HG03108 (cell line): ENCODE measurements around the gene TSPAN14.

Experiments
- ATAC-seq: cut with Tn5 transposase; IDR thresholded peaks from one replicate; pipeline ENCODE4 v1.9.1; 2021; ENCODE audit warnings: moderate library complexity; ENCODE audit not compliant: unreplicated experiment

Gene TSPAN14

GRCh38 chr10:80502621-80503583 is 48.8 kb downstream of the TSPAN14 start:
- ATAC-seq = no peak

- ATAC-seq = no peak
These were observed 49.6 kb downstream of the TSPAN14 start for GRCh38 chr10:80503584-80504157.

GRCh38 chr10:80504158-80504811 is 50.2 kb downstream of the TSPAN14 start:
- no peak for ATAC-seq

- no peak for ATAC-seq
These were observed 50.9 kb downstream of the TSPAN14 start for GRCh38 chr10:80504897-80505465.

GRCh38 chr10:80506189-80506575 is 52.1 kb downstream of the TSPAN14 start:
- ATAC-seq = no peak

GRCh38 chr10:80506836-80507487 is 52.9 kb downstream of the TSPAN14 start:
- no peak for ATAC-seq

GRCh38 chr10:80509108-80509402 is 54.9 kb downstream of the TSPAN14 start:
- no peak for ATAC-seq

- ATAC-seq = no peak
These were observed 55.5 kb downstream of the TSPAN14 start for GRCh38 chr10:80509403-80510161.

- ATAC-seq = no peak
These were observed 58.0 kb downstream of the TSPAN14 start for GRCh38 chr10:80512031-80512526.

GRCh38 chr10:80513106-80513505 is 59.0 kb downstream of the TSPAN14 start:
- no peak for ATAC-seq

- no peak for ATAC-seq
These were observed 61.4 kb downstream of the TSPAN14 start for GRCh38 chr10:80515511-80515910.

GRCh38 chr10:80515941-80516340 is 61.8 kb downstream of the TSPAN14 start:
- ATAC-seq = no peak

GRCh38 chr10:80516506-80517075 is 62.5 kb downstream of the TSPAN14 start:
- no peak for ATAC-seq

- ATAC-seq = no peak
These were observed 63.5 kb downstream of the TSPAN14 start for GRCh38 chr10:80517416-80518142.

GRCh38 chr10:80518143-80518806 is 64.2 kb downstream of the TSPAN14 start:
- ATAC-seq = no peak

GRCh38 chr10:80518807-80519360 is 64.8 kb downstream of the TSPAN14 start:
- ATAC-seq = no peak

GRCh38 chr10:80519936-80520650 is 66.0 kb downstream of the TSPAN14 start:
- ATAC-seq = no peak
